ENCODE results near the gene PPIL4. TPM values are rescaled to one million over a fixed set of nuclear protein-coding genes. Genes with fewer than 3 reads are reported as not detected.
"Not testable (repeated sequence)": the region's sequence is repeated elsewhere in the genome, so short reads cannot be mapped to it uniquely, and the experiment has no call there.

PPIL4 gene
- total RNA-seq, 1 donor from 2014 or later, result 38.3 TPM

GRCh38 chr6:149499066-149499465, 46.8 kb downstream of the PPIL4 start:
- Mint-ChIP-seq H3K36me3 (ENCODE audit: insufficient read depth) (no peaks in the 10 kb centered on the region), H3K4me1 (ENCODE audit: low read depth) (no peaks in the 10 kb centered on the region), H3K4me3 (ENCODE audit: low read depth) (no peak overlapping the region), H3K9me3 (ENCODE audit: low read depth) (no peaks in the 10 kb centered on the region), H3K27ac (no peak overlapping the region), H3K27me3 (no peaks in the 10 kb centered on the region)
- TF ChIP-seq CTCF (IDR thresholded peaks at IDR 0.05; ENCODE audit: unreplicated experiment), result no peak
- DNase-seq (ENCODE audit: low spot score, unreplicated experiment), result no peak

GRCh38 chr6:149497365-149497764, 48.5 kb downstream of the PPIL4 start:
- DNase-seq (ENCODE audit: low spot score, unreplicated experiment), result no peak
- Mint-ChIP-seq H3K4me1 (ENCODE audit: low read depth) (peaks cover 2% of the 10 kb centered on the region), H3K36me3 (ENCODE audit: insufficient read depth) (no peaks in the 10 kb centered on the region), H3K9me3 (ENCODE audit: low read depth) (no peaks in the 10 kb centered on the region), H3K4me3 (ENCODE audit: low read depth) (no peak overlapping the region), H3K27me3 (no peaks in the 10 kb centered on the region), H3K27ac (no peak overlapping the region)
- no peak for TF ChIP-seq CTCF (IDR thresholded peaks at IDR 0.05; ENCODE audit: unreplicated experiment)

GRCh38 chr6:149496597-149496996, 49.2 kb downstream of the PPIL4 start:
- not testable (repeated sequence) for H3K9me3 Mint-ChIP-seq (ENCODE audit: low read depth); H3K4me1 Mint-ChIP-seq (ENCODE audit: low read depth); H3K4me3 Mint-ChIP-seq (ENCODE audit: low read depth); H3K36me3 Mint-ChIP-seq (ENCODE audit: insufficient read depth); H3K27ac Mint-ChIP-seq; H3K27me3 Mint-ChIP-seq; DNase-seq (ENCODE audit: low spot score, unreplicated experiment)

- H3K4me3 Mint-ChIP-seq (ENCODE audit: low read depth); H3K9me3 Mint-ChIP-seq (ENCODE audit: low read depth); H3K36me3 Mint-ChIP-seq (ENCODE audit: insufficient read depth); H3K27me3 Mint-ChIP-seq; H3K4me1 Mint-ChIP-seq (ENCODE audit: low read depth); H3K27ac Mint-ChIP-seq; DNase-seq (ENCODE audit: low spot score, unreplicated experiment): not testable (repeated sequence)
These were observed 50.4 kb downstream of the PPIL4 start for GRCh38 chr6:149495349-149496016.

GRCh38 chr6:149494810-149495209, 51.0 kb downstream of the PPIL4 start:
- H3K36me3 Mint-ChIP-seq (ENCODE audit: insufficient read depth); H3K9me3 Mint-ChIP-seq (ENCODE audit: low read depth); H3K4me1 Mint-ChIP-seq (ENCODE audit: low read depth); DNase-seq (ENCODE audit: low spot score, unreplicated experiment); H3K4me3 Mint-ChIP-seq (ENCODE audit: low read depth); H3K27ac Mint-ChIP-seq; H3K27me3 Mint-ChIP-seq: not testable (repeated sequence)

- H3K4me1 Mint-ChIP-seq (ENCODE audit: low read depth), result peaks cover 2% of the 10 kb centered on the region
- H3K27me3 Mint-ChIP-seq, result no peaks in the 10 kb centered on the region
- H3K9me3 Mint-ChIP-seq (ENCODE audit: low read depth), result no peaks in the 10 kb centered on the region
- no peak for DNase-seq (ENCODE audit: low spot score, unreplicated experiment)
- no peaks in the 10 kb centered on the region for H3K36me3 Mint-ChIP-seq (ENCODE audit: insufficient read depth)
- no peak for TF ChIP-seq CTCF (IDR thresholded peaks at IDR 0.05; ENCODE audit: unreplicated experiment)
- no peak overlapping the region for H3K4me3 Mint-ChIP-seq (ENCODE audit: low read depth)
- no peak overlapping the region for H3K27ac Mint-ChIP-seq
These were observed 52.0 kb downstream of the PPIL4 start for GRCh38 chr6:149493761-149494320.

GRCh38 chr6:149492798-149493343, 53.0 kb downstream of the PPIL4 start:
- no peak for DNase-seq (ENCODE audit: low spot score, unreplicated experiment)
- H3K27me3 Mint-ChIP-seq, result no peaks in the 10 kb centered on the region
- H3K27ac Mint-ChIP-seq, result no peak overlapping the region
- no peak for TF ChIP-seq CTCF (IDR thresholded peaks at IDR 0.05; ENCODE audit: unreplicated experiment)
- H3K4me3 Mint-ChIP-seq (ENCODE audit: low read depth), result no peak overlapping the region
- H3K4me1 Mint-ChIP-seq (ENCODE audit: low read depth), result peaks cover 2% of the 10 kb centered on the region
- H3K9me3 Mint-ChIP-seq (ENCODE audit: low read depth), result no peaks in the 10 kb centered on the region
- H3K36me3 Mint-ChIP-seq (ENCODE audit: insufficient read depth), result no peaks in the 10 kb centered on the region

Data from progenitor cell of endocrine pancreas (in vitro differentiated cells).